HG03135 (cell line): ENCODE measurements around the gene NEK4.
A peak's percentile ranks its signal among the peaks of the same experiment; 100 is the strongest.

Source experiments
- ATAC-seq: cut with Tn5 transposase; IDR thresholded peaks from one replicate; pipeline ENCODE4 v1.9.1; 2021; ENCODE audit warnings: mild to moderate bottlenecking, moderate library complexity; ENCODE audit not compliant: unreplicated experiment

Gene NEK4

GRCh38 chr3:52770496-52771333, at the start of gene NEK4:
Gene NEK4, minus strand, starts transcription at chr3:52770940. Its CDS starts 194 bp downstream, at chr3:52770746.
- peak; percentile 85 for ATAC-seq

- no peak for ATAC-seq
Measured at GRCh38 chr3:52819936-52820335, 49.2 kb upstream of the NEK4 start.

GRCh38 chr3:52817860-52818259, 47.1 kb upstream of the NEK4 start:
- no peak for ATAC-seq

- ATAC-seq, result no peak
Measured at GRCh38 chr3:52817221-52817620, 46.5 kb upstream of the NEK4 start.

GRCh38 chr3:52816654-52817053, 45.9 kb upstream of the NEK4 start:
- no peak for ATAC-seq

GRCh38 chr3:52816199-52816598, 45.5 kb upstream of the NEK4 start:
- no peak for ATAC-seq

- ATAC-seq, result no peak
Measured at GRCh38 chr3:52813810-52814209, 43.1 kb upstream of the NEK4 start.

GRCh38 chr3:52811452-52812011, 40.8 kb upstream of the NEK4 start:
- ATAC-seq, result no peak

GRCh38 chr3:52810923-52811322, 40.2 kb upstream of the NEK4 start:
- no peak for ATAC-seq

GRCh38 chr3:52809662-52810377, 39.1 kb upstream of the NEK4 start:
- ATAC-seq, result no peak

- no peak for ATAC-seq
Measured at GRCh38 chr3:52809149-52809548, 38.4 kb upstream of the NEK4 start.

GRCh38 chr3:52805270-52806039, 34.7 kb upstream of the NEK4 start:
- no peak for ATAC-seq

- no peak for ATAC-seq
Measured at GRCh38 chr3:52801839-52802238, 31.1 kb upstream of the NEK4 start.

- no peak for ATAC-seq
Measured at GRCh38 chr3:52800079-52800478, 29.3 kb upstream of the NEK4 start.

GRCh38 chr3:52798978-52799476, 28.3 kb upstream of the NEK4 start:
- no peak for ATAC-seq

- ATAC-seq, result no peak
Measured at GRCh38 chr3:52798376-52798977, 27.7 kb upstream of the NEK4 start.

GRCh38 chr3:52796411-52796810, 25.7 kb upstream of the NEK4 start:
- no peak for ATAC-seq

GRCh38 chr3:52795298-52795900, 24.7 kb upstream of the NEK4 start:
- no peak for ATAC-seq

GRCh38 chr3:52794612-52795099, 23.9 kb upstream of the NEK4 start, which contains the start of gene ITIH3:
Gene ITIH3, plus strand, starts transcription at chr3:52794796. Its CDS starts 8 bp downstream, at chr3:52794804.
- ATAC-seq, result no peak
